Adrenal gland (tissue), 9 donors: ENCODE results near the gene LOC128125822.

Source experiments
- DNase-seq, 7 donors: peaks; one replicate each; pipeline ENCODE4 v3.0.0-alpha.2; 2019 to 2020
- H3K27ac ChIP-seq, 5 donors: fragments of 200-600 bp; sonication (generic) in 4 of 5; 1 replicate in 3 of 5; 2 replicates in 2 of 5; pipeline versions ENCODE4 v1.5.1 to v1.8.0; 2016 to 2020; ENCODE audit warnings: mild to moderate bottlenecking in 1 of 5
- H3K27me3 ChIP-seq: fragments of 200-600 bp; 2 replicates; pipeline ENCODE4 v1.8.0; 2021
- H3K36me3 ChIP-seq, 2 donors: fragments of 200-600 bp; replicated peaks in 1 of 2; 1 replicate in 1 of 2; 2 replicates in 1 of 2; pipeline versions ENCODE4 v1.5.1 to v1.8.0; 2018 to 2022
- H3K4me1 ChIP-seq, 2 donors: fragments of 200-600 bp; replicated peaks in 1 of 2; 1 replicate in 1 of 2; 2 replicates in 1 of 2; pipeline versions ENCODE4 v1.5.1 to v1.8.0; 2018 to 2021
- H3K4me3 ChIP-seq, 4 donors: fragments of 200-600 bp; sonication (generic) in 3 of 4; one replicate each; pipeline ENCODE4 v1.5.1; 2016 to 2018
- H3K9me3 ChIP-seq, 3 donors: fragments of 200-600 bp; sonication (generic) in 1 of 3; replicated peaks in 1 of 3; 1 replicate in 2 of 3; 2 replicates in 1 of 3; pipeline versions ENCODE4 v1.5.1 to v1.8.0; 2016 to 2021
- CTCF ChIP-seq, 6 experiments: fragments of 450-650 bp in 4 of 6; fragments of 200-600 bp in 2 of 6; sonication (generic) in 1 of 6; IDR thresholded peaks; 1 replicate in 5 of 6; 2 replicates in 1 of 6; pipeline versions ENCODE4 v1.5.1 to v1.8.0; 2016 to 2021; ENCODE audit warnings: antibody characterized with exemption in 6 of 6, mild to moderate bottlenecking in 2 of 6, moderate library complexity in 1 of 6
- POLR2A ChIP-seq, 2 donors: fragments of 450-650 bp; IDR thresholded peaks; one replicate each; pipeline ENCODE4 v1.6.1; 2017; ENCODE audit warnings: antibody characterized with exemption in 2 of 2, mild to moderate bottlenecking in 2 of 2, moderate library complexity in 1 of 2
- WGBS, 4 donors: extraction: QIAGEN DNeasy Blood & Tissue Kit in 2 of 4; methylation state at CpG; one replicate each; pipeline versions ENCODE4 v1.1.5 to v1.1.7; 2013 to 2017; 5-methylcytosine and 5-hydroxymethylcytosine counted together
- intact Hi-C, 2 donors: fragments of 100-400 bp; cut with DNase I; formaldehyde crosslinking; loops; one replicate each; pipeline versions ENCODE4 v1.14.1 to v1.15.0; 2022 to 2023
- donor health status: healthy with polysubstance abuse.
- donor health status: Bipolar disorder and iron deficiency.
- donor health status: DM: yes; HTN: yes; CAD: no.
- donor health status: DM: no; HTN: no; CAD: no.
- donor health status: DM: no; HTN: no; CAD: no.

Gene LOC128125822

GRCh38 chr6:63598049-63599036, 26.1 kb downstream of the LOC128125822 start:
- intact Hi-C loops, result loop anchor here in 1 of 2 donors (5.0 kb wide), 1 partner anchor 164 kb away; no protein-coding TSS in a partner anchor
- H3K27me3 ChIP-seq, result no peaks in the 10 kb centered on the region
- H3K36me3 ChIP-seq, result no peaks in the 10 kb centered on the region
- H3K4me1 ChIP-seq, result peaks cover 0 to 12% of the 10 kb centered on the region in 2 donors
- H3K9me3 ChIP-seq, result no peaks in the 10 kb centered on the region
- peak overlapping the region in 1 of 5 donors; percentile 35 for H3K27ac ChIP-seq
- peak overlapping the region in 2 of 4 donors; percentile 38 to 59 for H3K4me3 ChIP-seq
- DNase-seq, result peak; percentile 69 to 84 (median 73)
- peak; percentile 66 to 95 (median 88) for TF ChIP-seq CTCF (IDR thresholded peaks at IDR 0.05)
- TF ChIP-seq POLR2A (IDR thresholded peaks at IDR 0.05), result no peak
- 1 to 5% (median 2%) methylated on average over 21 to 23 of the region's 23 CpGs for WGBS, 4 donors

GRCh38 chr6:63599243-63599642, 27.0 kb downstream of the LOC128125822 start:
- Histone ChIP-seq H3K36me3 (no peaks in the 10 kb centered on the region), H3K9me3 (no peaks in the 10 kb centered on the region), H3K4me1 (peaks cover 0 to 12% of the 10 kb centered on the region in 2 donors), H3K27ac (no peak overlapping the region), H3K27me3 (no peaks in the 10 kb centered on the region), H3K4me3 (no peak overlapping the region)
- no peak for DNase-seq
- no peak for TF ChIP-seq CTCF (IDR thresholded peaks at IDR 0.05)
- TF ChIP-seq POLR2A (IDR thresholded peaks at IDR 0.05), result no peak
- 73 to 89% (median 84%) methylated on average over 7 of the region's 7 CpGs for WGBS, 4 donors
- intact Hi-C loops, result loop anchor here in 1 of 2 donors (5.0 kb wide), 1 partner anchor 163 kb away; no protein-coding TSS in a partner anchor

GRCh38 chr6:63600136-63600535, 27.9 kb downstream of the LOC128125822 start:
- no peak overlapping the region for H3K4me3 ChIP-seq
- no peak for TF ChIP-seq POLR2A (IDR thresholded peaks at IDR 0.05)
- no peak for TF ChIP-seq CTCF (IDR thresholded peaks at IDR 0.05)
- DNase-seq, result no peak
- H3K27ac ChIP-seq, result no peak overlapping the region
- peaks cover 0 to 12% of the 10 kb centered on the region in 2 donors for H3K4me1 ChIP-seq
- no peaks in the 10 kb centered on the region for H3K36me3 ChIP-seq
- 64 to 80% (median 79%) methylated on average over 6 of the region's 6 CpGs for WGBS, 4 donors
- H3K9me3 ChIP-seq, result no peaks in the 10 kb centered on the region
- intact Hi-C loops, result loop anchor here in 1 of 2 donors (5.0 kb wide), 1 partner anchor 167 kb away; no protein-coding TSS in a partner anchor
- no peaks in the 10 kb centered on the region for H3K27me3 ChIP-seq

GRCh38 chr6:63609231-63609630, 37.0 kb downstream of the LOC128125822 start:
- Histone ChIP-seq H3K36me3 (no peaks in the 10 kb centered on the region), H3K27me3 (no peaks in the 10 kb centered on the region), H3K9me3 (no peaks in the 10 kb centered on the region), H3K27ac (no peak overlapping the region), H3K4me3 (no peak overlapping the region), H3K4me1 (no peaks in the 10 kb centered on the region)
- intact Hi-C loops, result no loop called here
- DNase-seq, result no peak
- WGBS, 4 donors, result 71 to 91% (median 81%) methylated on average over 1 of the region's 1 CpG
- no peak for TF ChIP-seq POLR2A (IDR thresholded peaks at IDR 0.05)
- TF ChIP-seq CTCF (IDR thresholded peaks at IDR 0.05), result no peak
